Measurements from ENCODE around the gene ADD2.

Gene ADD2

DNA sequence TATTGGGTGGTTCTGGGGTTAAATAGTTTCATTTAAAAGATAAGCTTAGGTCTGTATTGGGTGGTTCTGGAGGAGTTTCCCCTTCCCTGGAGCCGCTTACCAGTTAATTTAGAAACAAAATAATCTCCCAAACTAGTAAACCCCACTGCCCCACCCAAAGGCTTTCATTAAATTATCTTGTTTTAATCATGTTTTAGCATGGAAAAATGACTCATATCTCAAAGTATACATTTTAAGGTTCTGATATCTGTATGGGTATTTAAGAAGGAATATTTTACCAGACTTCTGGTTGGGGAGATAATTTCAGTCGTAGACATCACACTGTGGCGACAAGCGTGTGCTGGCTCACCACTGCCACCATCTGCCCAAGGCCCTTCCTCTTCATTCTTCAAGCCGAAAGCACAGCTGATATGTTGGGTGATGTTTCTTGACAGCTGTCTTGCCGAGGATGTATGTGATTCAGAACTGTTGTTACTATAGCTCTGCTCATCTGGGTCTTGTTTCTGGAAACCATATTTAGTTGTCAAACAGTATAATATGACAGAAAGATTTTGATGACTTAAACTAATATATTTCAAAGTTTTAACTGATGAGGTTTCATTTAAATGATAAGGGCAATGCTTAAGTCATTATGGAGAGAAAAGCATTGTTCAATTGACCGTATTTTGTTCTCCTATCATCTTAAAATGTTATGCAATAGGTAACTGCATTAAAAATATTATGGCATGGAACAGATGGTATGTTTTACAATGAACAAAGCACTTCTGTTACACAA is 17.3 kb upstream of the ADD2 start:
- no peak for DNase-seq (ENCODE audit: low read depth)

DNA sequence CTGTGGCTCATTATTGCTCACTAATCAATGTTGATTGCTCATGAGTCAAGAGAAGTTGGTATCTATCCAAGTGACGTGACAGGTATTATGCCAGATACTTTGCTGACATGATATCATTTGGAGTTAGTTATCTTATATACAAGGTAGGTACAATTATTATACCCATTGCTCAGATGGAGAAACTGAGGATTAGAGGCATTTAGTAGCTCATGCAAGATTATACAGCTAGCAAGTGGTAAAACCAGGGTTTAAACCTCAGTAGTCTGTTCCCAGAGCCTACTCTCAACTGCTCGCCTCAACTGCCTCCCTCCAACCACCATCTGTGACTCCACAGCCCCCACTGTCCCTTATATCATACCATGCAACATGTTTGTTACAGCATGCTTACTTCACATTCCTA is 16.3 kb upstream of the ADD2 start:
- DNase-seq (ENCODE audit: low read depth) = no peak

DNA sequence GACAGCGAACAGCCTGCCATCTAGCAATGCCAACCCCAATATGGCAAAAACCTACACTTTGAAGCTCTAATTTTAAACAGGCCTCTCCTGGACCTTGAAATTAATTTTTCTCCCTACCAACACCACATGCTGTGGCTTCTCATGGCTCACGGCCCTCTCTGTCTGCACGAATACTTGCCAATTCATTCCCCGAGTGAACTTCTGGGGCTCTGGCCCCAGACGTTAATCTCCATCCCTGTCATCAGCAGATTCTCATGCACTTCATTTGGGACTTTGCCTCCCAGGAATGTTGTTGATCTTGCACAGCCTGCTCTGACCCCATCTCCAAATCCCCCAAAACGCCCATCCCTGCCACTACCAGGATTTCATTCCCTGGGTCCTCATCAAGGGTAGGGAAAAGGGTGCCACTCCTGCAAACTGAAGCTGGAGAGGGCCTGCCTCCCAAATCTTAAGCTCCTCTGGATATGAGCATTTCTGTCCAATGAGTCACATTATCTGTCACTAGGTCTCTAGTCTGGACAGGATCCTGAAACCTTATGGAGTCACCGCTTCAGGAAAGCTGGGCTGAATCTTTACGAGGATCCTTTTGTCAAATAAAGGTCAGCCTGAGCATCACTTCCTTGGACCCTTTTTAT is 12.0 kb upstream of the ADD2 start:
- DNase-seq (ENCODE audit: low read depth) = no peak

DNA sequence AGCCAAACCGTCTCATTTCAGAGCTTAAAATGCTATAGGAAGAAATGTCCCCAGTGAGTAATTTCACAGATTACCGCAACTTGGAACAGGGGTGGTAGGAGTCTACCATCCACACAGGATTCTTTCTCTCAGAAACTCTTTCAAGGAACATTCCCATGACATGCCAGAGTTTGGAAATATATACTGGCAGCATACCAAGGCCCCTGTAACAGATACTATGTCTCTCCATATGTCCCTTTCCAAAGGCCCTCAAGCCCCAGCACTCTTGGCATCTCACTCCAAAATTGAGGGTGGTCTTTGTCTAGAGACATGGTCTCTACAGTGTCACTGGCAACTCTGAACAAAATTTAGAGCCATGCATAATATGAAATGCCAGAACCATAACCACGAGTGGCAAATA is 11.5 kb upstream of the ADD2 start:
- no peak for DNase-seq (ENCODE audit: low read depth)

DNA sequence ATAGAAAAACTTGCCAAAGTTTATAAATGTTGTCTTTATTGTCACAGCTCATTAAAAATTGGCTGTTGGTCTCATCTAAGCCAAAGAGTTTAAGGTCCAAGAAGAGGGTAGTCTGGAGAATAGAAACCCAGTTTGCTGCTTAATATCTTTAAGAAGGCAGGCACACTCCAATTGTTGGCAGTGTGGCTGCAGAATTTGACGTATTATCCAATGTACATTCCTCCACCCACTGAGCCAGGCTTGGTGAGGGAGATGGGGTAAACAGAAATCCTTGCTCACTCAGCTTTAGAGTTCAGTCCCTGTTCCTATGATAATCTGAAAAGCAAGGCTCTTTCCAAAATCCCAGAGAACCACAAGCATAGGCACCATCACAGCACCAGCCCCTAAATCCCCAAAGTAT is 10.7 kb upstream of the ADD2 start:
- no peak for DNase-seq (ENCODE audit: low read depth)

- no peak for DNase-seq (ENCODE audit: low read depth)
Observed at GRCh38 chr2:70777450-70777849, 9.4 kb upstream of the ADD2 start.

DNA sequence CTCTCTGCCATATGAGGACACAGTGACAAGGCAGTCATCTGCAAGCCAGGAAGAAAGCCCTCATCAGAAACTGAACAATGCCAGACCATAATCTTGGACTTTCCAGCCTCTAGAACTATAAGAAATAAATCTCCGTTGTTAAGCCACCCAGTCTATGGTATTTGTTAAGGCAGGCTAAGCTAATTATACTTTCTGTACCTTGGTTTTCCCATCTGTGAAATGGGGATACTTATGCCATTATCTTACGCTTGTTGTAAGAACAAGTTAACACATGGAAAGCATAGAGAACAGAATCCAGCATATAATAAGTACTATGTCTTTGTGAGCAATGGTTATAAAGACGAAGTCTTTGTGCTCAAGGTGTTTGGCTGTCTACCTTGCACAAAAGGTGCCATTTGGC is 8.3 kb upstream of the ADD2 start:
- no peak for DNase-seq (ENCODE audit: low read depth)

DNA sequence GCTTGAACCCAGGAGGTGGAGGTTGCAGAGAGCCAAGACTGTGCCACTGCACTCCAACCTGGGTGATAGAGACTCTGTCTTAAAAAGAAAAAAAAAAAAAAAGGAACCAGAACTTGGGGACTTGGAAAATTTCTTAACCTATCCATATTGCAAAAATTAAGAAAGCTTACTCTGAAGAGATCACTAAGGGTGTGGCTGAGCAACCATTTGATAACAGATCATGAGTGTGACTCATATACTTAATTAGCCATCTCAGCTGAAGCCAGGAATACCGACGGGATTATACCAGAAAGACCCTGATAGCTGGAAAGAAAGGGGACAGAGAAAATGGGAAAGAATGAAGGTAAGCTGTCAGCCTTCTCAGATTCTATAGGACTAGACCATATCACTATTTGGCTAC is 7.1 kb upstream of the ADD2 start:
- no peak for DNase-seq (ENCODE audit: low read depth)

DNA sequence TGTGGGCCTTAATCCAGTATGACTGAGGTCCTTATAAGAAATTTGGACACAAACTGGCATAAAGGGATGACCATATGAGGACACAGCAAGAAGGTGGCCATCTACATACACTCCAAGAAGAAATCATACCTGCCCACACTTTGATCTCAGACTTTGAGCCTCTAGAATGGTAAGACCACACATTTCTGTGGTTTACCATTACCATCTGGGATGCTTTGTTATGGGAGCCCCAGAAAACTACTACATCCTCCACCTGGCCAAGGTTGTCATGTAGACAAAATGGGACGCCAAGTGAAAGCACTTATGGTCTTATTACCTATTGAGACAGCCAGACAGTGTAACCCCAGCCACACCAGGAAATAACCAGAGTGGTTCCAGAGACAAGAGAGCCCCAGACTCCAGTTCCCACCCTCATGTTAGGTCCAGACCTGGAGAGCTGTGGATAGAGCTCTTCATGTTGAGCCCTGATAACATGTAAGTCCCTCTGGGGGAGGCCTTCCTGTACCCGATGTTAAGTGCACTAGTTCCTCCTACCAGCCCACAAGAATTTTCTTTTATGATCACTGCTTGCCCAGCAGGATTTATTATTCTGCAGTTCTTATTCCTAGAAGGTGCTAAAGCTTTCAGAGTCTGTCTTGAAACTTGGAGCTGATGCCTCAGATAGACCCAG is 4.6 kb upstream of the ADD2 start:
- DNase-seq (ENCODE audit: low read depth) = no peak

- DNase-seq (ENCODE audit: low read depth) = no peak
Observed at GRCh38 chr2:70771446-70771845, 3.4 kb upstream of the ADD2 start.

- no peak for DNase-seq (ENCODE audit: low read depth)
Observed at GRCh38 chr2:70769450-70769849, 1.4 kb upstream of the ADD2 start.

GRCh38 chr2:70768590-70769085 is 638 bp upstream of the ADD2 start:
- no peak for DNase-seq (ENCODE audit: low read depth)

GRCh38 chr2:70767079-70767698 is 811 bp downstream of the ADD2 start:
- DNase-seq (ENCODE audit: low read depth) = no peak

DNA sequence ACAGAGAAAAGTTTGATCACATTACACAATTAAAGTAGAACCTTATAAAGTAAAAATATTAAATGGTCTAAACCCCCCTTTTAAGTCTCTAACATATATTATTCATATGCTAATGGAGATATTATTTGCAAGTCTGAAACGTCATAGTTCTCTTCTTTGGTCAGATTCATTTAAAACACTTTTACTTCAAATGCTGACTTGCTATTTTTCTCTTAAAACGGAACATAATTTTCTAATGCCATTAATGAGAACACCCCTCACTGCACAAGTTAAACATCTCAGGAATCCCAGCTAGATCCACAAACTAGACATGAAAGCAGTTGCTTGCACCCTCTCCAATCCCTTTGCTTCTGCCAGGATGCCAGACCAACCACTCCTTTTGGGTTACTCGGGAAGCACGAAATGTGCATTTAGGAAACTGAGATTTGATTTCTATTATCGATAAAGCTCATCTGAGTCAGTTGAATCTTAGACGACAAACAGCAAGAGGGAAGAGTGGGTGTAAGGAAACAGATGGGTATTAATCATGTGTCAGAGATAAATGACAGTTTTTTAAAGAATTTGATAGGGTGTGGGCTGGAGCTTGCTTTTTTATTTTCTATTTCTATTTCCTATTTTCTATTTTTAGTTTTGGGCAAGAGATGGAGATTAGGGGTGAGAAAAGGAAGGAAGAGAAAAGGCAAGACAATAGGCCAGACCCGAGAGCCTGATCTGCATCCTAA is 1.5 kb downstream of the ADD2 start:
- DNase-seq (ENCODE audit: low read depth) = no peak

DNA sequence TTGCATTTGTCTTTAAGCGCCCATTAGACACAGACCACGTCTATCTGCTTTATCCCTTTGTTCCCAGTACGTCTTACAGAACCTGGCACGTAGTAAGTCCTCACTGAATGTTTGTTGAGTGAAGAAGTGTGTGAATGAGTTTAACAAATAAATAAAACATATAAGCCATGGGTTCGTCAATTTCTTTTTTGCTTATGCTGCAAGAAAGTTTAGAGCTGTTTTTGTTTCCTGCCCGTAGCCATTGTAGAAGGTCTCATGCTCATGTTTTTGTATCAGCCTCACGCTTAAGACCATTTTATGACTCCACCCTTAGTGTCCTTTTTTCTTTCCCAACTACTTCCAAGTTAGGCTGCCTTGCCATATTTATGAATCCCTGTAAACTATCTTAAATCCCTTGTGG is 2.5 kb downstream of the ADD2 start:
- no peak for DNase-seq (ENCODE audit: low read depth)

- no peak for DNase-seq (ENCODE audit: low read depth)
Observed at GRCh38 chr2:70759446-70759845, 8.6 kb downstream of the ADD2 start.

DNA sequence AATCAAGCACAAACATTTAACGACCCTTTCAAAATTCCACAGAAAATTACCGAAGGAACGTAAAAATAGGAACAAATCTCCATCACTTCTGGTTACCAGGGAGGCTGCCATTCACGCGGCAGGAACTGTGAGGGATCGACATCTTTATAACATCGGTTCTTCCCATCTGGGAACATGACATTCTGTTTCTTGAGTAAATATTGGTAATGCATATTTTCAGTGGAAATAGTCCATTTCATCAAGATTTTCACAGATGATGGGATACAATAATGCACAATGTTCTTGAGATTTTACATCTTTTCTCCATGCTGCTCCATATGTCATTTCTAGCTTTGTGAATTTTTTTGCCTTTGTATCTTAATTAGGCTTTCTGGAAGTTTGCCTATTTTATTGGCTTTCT is 10.0 kb downstream of the ADD2 start:
- DNase-seq (ENCODE audit: low read depth) = no peak

DNA sequence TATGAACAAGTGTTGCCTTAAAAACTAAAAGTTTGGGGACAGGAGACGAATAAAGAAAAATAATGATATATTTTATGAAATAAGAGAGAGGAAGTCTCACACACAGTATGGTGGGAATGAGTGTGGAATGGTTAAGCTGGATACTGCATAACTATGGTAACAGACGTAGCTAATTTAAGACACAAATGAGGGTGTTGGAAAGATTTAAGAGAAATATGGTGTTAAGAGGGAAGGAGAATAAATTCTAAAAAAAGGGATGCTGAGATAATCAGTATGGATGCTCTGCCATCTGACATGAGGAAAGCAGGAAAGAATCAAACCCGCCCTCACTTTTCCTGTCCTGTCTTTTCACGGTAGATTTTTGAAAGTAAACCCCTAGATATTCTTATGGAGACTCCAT is 10.6 kb downstream of the ADD2 start:
- DNase-seq (ENCODE audit: low read depth) = no peak

- DNase-seq (ENCODE audit: low read depth) = no peak
Observed at GRCh38 chr2:70756128-70756527, 11.9 kb downstream of the ADD2 start.

GRCh38 chr2:70753902-70754301 is 14.1 kb downstream of the ADD2 start:
- DNase-seq (ENCODE audit: low read depth) = no peak

GRCh38 chr2:70753031-70753430 is 15.0 kb downstream of the ADD2 start:
- DNase-seq (ENCODE audit: low read depth) = no peak

DNA sequence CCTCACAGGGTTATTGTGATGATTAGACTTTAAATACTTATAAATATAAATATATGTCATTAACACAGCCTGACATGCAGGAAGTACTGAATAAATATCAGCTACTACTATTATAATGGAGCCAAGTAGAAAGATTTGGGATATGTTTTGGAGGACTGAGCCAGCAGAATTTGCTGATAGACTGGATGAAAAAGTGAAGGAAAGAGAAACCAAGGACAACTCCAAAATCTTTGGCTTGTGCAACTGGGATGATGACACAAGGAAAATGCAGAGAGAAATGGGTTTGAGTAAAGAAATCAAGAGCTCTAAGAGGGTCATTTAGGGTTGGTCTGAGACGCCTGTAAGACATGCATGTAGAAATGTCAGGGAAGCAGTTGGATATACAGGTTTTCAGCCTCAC is 15.6 kb downstream of the ADD2 start:
- DNase-seq (ENCODE audit: low read depth) = no peak

Measured in non-pigmented ciliary epithelial cell (primary cell).